NCI-H187 treated with DMSO at 0.1 percent for 48 hours (cell line): ENCODE data around the gene RAB40AL.

Experiments used
- DNase-seq: peaks from one replicate; lab custom pipeline; 2025; lab: John Stamatoyannopoulos, UW

Gene RAB40AL

DNA sequence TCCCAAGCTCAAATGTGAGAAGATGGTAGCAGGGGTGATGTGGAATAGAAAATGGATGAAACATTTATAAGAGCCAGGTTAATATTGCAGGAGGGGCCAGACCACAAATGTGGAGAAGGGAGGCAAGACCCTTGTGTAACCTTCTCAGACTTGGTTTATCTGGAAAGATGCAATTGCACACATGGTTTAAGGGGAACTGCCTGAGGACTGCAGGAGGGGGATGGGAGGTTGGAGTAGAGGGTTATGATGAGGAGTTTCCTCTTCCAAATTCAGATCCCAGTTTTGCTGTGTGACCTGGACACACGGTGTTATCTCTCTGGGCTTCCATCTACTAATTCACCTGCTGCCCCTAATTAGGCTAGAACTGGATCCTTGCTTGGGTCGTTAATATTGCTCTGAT, 46.1 kb downstream of the RAB40AL start:
- DNase-seq, result no peak

DNA sequence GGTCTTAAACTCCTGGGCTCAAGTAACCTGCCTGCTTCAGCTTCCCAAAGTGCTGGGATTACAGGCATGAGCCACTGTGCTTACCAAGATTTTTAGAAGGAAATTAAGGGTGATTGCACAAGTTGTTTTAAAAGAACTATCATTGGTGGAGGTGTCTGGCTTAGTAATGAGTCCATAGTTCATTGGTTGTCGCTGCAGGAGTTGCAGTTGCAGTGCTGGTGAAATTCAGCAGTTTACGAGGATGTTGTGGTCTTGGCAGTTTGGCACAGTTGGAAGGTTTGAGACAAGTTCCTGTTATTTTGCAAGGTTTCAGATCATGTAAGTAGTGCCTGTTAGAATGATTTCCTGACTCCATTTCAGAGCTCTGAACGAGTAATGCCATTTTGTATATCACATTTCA, 48.1 kb downstream of the RAB40AL start:
- no peak for DNase-seq
